ENCODE data around the gene SLC12A6.

DNA sequence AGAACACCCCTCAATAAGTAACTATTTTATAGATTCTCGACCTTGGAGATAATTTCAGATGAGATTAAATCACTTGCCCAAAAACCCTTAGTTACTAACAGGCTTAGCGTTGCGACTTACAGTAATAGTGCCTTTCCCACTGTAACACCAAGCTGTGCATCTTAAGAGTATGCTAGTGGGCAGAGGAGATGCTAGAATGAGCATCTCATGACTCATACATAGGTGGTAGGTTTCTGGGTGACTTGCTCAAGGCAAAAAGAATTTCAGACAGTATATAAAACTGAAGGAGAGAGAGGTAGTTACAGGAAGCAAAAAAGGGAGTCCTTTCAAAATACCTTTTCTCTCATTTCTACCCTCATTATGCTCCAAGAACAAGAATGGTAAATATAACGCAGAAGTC, 131.6 kb downstream of the SLC12A6 start:
- TF ChIP-seq GATA2 (IDR thresholded peaks at IDR 0.05; ENCODE audit: low read depth, low read length) (no peak), GATA3 (IDR thresholded peaks at IDR 0.05; ENCODE audit: low read depth, low read length) (no peak)

Measured in SH-SY5Y (cell line).